Suprapubic skin (tissue), 4 donors: ENCODE measurements around the gene PDHB. TPM values are rescaled to one million over a fixed set of nuclear protein-coding genes. Genes with fewer than 3 reads are reported as not detected.

Experiments
- DNase-seq, 2 donors: peaks; one replicate each; pipeline ENCODE4 v3.0.0-alpha.2; 2019; ENCODE audit warnings: low spot score in 2 of 2
- H3K27ac ChIP-seq: fragments of 200-600 bp; sonication (generic); one replicate; pipeline ENCODE4 v1.5.1; 2019
- H3K27me3 ChIP-seq: fragments of 200-600 bp; sonication (generic); one replicate; pipeline ENCODE4 v1.5.1; 2019
- H3K36me3 ChIP-seq: fragments of 200-600 bp; sonication (generic); one replicate; pipeline ENCODE4 v1.5.1; 2019
- H3K4me1 ChIP-seq: fragments of 200-600 bp; sonication (generic); one replicate; pipeline ENCODE4 v1.5.1; 2019
- H3K4me3 ChIP-seq: fragments of 200-600 bp; sonication (generic); one replicate; pipeline ENCODE4 v1.5.1; 2019; ENCODE audit warnings: mild to moderate bottlenecking
- H3K9me3 ChIP-seq: fragments of 200-600 bp; sonication (generic); one replicate; pipeline ENCODE4 v1.5.1; 2019
- EP300 ChIP-seq: sonication (generic); formaldehyde crosslinking; IDR thresholded peaks from one replicate; pipeline ENCODE4 v1.6.1; 2017; ENCODE audit warnings: antibody characterized with exemption
- POLR2A ChIP-seq, 2 donors: fragments of 450-650 bp; IDR thresholded peaks; one replicate each; pipeline ENCODE4 v1.6.1; 2017; ENCODE audit warnings: antibody characterized with exemption in 2 of 2, mild to moderate bottlenecking in 2 of 2, moderate library complexity in 2 of 2
- POLR2AphosphoS5 ChIP-seq, 3 donors: sonication (generic); formaldehyde crosslinking; IDR thresholded peaks; one replicate each; pipeline ENCODE4 v1.6.1; 2017; ENCODE audit warnings: antibody characterized with exemption in 3 of 3
- WGBS: methylation state at CpG from one replicate; pipeline ENCODE4 v1.1.5; 2018; 5-methylcytosine and 5-hydroxymethylcytosine counted together
- total RNA-seq, 4 donors: library from RNA; depleted of rRNA; stranded (reverse); fragments of >200 nt; gene quantifications; one replicate each; pipeline ENCODE4 v1.1.0, GENCODE V29; 2016
- TF ChIP-seq, protein P1 (sequence below), 2 donors: fragments of 200-600 bp in 1 of 2; fragments of 450-650 bp in 1 of 2; sonication (generic) in 1 of 2; IDR thresholded peaks; one replicate each; pipeline ENCODE4 v1.5.1; 2016 to 2019; ENCODE audit warnings: antibody characterized with exemption in 2 of 2, mild to moderate bottlenecking in 1 of 2, moderate library complexity in 1 of 2

PDHB gene
- total RNA-seq, 4 donors from 2014 or later, result 49.9 to 89.8 (median 78.0) TPM

DNA sequence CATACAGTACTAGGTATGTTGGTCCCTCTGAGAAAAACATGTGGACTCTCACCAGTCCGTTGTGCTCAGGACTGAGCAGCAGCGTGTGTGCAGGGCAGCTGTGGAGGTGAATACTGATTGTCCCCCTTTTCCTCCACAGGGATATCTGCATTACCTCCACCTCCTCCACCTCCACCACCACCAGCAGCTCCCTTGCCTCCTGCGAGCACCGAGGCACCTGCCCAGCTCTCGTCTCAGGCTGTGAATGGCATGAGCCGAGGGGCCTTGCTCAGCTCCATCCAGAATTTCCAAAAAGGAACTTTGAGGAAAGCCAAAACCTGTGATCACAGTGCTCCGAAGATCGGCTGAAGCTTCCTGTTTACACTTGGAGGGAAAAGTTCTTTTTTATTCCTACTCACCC is 9.0 kb downstream of the PDHB start:
- Histone ChIP-seq H3K4me1 (peaks cover 8% of the 10 kb centered on the region), H3K9me3 (no peaks in the 10 kb centered on the region), H3K27me3 (no peaks in the 10 kb centered on the region), H3K27ac (no peak overlapping the region), H3K36me3 (peaks cover 89% of the 10 kb centered on the region), H3K4me3 (no peak overlapping the region)
- DNase-seq, result no peak
- WGBS, result 65% methylated on average over 8 of the region's 8 CpGs
- TF ChIP-seq, protein P1, sequence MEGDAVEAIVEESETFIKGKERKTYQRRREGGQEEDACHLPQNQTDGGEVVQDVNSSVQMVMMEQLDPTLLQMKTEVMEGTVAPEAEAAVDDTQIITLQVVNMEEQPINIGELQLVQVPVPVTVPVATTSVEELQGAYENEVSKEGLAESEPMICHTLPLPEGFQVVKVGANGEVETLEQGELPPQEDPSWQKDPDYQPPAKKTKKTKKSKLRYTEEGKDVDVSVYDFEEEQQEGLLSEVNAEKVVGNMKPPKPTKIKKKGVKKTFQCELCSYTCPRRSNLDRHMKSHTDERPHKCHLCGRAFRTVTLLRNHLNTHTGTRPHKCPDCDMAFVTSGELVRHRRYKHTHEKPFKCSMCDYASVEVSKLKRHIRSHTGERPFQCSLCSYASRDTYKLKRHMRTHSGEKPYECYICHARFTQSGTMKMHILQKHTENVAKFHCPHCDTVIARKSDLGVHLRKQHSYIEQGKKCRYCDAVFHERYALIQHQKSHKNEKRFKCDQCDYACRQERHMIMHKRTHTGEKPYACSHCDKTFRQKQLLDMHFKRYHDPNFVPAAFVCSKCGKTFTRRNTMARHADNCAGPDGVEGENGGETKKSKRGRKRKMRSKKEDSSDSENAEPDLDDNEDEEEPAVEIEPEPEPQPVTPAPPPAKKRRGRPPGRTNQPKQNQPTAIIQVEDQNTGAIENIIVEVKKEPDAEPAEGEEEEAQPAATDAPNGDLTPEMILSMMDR (IDR thresholded peaks at IDR 0.05), result no peak
- TF ChIP-seq POLR2AphosphoS5 (IDR thresholded peaks at IDR 0.05) (no peak), EP300 (no peak), POLR2A (IDR thresholded peaks at IDR 0.05) (no peak)

DNA sequence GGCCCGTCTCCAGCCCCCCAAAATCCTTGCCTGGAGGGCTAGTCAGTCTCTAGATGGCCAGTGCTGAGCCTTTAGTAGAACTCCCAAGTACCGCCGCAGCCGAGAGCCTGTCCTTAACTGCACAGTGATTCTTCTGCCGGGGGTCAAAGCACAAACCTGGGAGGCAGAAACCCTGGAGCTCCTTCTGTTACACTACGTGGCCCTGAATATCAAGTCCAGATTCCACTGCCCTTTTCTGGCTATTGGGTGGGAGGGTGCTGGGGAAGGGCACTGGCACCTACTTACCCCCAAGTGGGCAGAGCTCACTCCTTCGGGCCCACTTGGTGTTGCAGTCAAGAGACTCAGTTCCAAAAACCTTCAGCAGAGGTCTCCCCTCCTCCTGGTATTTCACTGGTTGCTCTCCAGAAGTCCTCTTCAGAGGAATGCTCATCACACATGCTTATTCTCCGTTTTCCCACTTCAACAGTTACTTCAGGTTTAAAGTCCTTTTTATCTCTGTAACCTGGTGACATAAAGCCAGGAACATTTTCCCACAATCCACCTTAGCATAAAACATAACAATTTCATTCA is 10.8 kb downstream of the PDHB start:
- H3K27me3 ChIP-seq, result no peaks in the 10 kb centered on the region
- H3K9me3 ChIP-seq, result no peaks in the 10 kb centered on the region
- peaks cover 11% of the 10 kb centered on the region for H3K4me1 ChIP-seq
- TF ChIP-seq POLR2AphosphoS5 (IDR thresholded peaks at IDR 0.05), result no peak
- no peak for TF ChIP-seq POLR2A (IDR thresholded peaks at IDR 0.05)
- TF ChIP-seq, protein P1 (IDR thresholded peaks at IDR 0.05), result no peak
- no peak for TF ChIP-seq EP300
- no peak overlapping the region for H3K4me3 ChIP-seq
- H3K27ac ChIP-seq, result no peak overlapping the region
- 86% methylated on average over 8 of the region's 8 CpGs for WGBS
- peaks cover 71% of the 10 kb centered on the region for H3K36me3 ChIP-seq
- DNase-seq, result no peak

DNA sequence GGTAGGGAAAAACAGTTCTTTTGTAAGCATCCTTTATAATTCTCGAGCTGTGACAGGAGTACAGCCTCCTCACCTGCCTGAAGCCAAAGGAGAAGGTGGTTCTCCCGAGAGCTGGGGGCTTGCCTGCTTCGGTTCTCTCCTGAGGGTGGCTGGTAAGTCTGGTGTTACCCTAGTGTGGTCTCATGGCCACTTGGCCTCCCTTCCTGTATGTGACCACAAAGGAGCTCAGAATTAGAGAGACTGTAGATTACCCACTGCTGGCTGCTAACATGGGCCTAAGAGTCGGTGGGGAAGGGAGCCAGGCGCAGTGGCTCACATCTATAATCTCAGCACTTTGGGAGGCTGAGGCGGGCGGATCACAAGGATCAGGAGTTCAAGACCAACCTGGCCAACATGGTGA is 12.6 kb downstream of the PDHB start:
- Histone ChIP-seq H3K36me3 (peaks cover 60% of the 10 kb centered on the region), H3K9me3 (no peaks in the 10 kb centered on the region), H3K4me1 (peaks cover 11% of the 10 kb centered on the region), H3K27me3 (no peaks in the 10 kb centered on the region), H3K27ac (no peak overlapping the region), H3K4me3 (no peak overlapping the region)
- WGBS, result 96% methylated on average over 7 of the region's 7 CpGs
- no peak for DNase-seq
- no peak for TF ChIP-seq POLR2AphosphoS5 (IDR thresholded peaks at IDR 0.05)
- TF ChIP-seq, protein P1 (IDR thresholded peaks at IDR 0.05), result no peak
- TF ChIP-seq EP300, result no peak
- no peak for TF ChIP-seq POLR2A (IDR thresholded peaks at IDR 0.05)

DNA sequence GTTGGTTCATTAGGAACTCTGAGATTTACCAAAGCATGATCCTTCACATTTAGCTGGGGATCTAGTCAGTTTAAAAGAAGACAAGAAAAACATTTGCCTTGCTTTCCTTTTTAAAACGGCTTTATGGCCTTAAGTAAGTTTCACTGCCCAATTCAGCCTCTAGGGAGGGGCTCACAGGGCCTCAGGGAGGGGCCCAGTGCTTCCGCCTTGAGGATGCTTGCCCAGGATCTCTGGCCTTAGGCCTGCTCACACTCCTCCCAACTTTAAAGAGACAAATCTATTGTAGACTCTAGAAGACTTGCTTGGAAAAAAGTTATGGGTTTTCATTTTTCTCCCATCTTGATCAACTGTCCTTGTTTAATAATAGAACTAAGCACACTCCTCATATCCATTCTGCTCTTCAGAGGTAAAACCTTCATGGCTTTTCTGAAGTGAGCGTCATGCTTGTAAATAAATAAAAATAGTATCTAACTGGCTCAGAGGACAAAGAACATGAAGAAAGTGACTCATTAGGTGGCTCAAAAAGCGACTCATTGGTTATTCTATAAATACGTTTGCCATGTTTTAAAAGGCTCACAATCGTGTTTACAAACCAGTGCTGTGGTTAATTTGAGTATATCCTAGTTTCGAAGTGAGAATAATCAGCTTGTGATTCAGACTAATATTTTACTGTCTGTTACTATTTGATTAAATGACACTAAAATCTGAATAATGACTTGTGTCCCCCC is 13.7 kb downstream of the PDHB start:
- H3K27ac ChIP-seq, result peak overlapping the region; percentile 74
- H3K36me3 ChIP-seq, result peaks cover 50% of the 10 kb centered on the region
- TF ChIP-seq EP300 (no peak), POLR2AphosphoS5 (IDR thresholded peaks at IDR 0.05) (no peak), POLR2A (IDR thresholded peaks at IDR 0.05) (no peak)
- TF ChIP-seq, protein P1 (IDR thresholded peaks at IDR 0.05), result peak in 1 of 2 donors; percentile 8
- WGBS, result 41% methylated on average over 7 of the region's 7 CpGs
- H3K4me3 ChIP-seq, result no peak overlapping the region
- H3K4me1 ChIP-seq, result peaks cover 11% of the 10 kb centered on the region
- H3K27me3 ChIP-seq, result no peaks in the 10 kb centered on the region
- no peaks in the 10 kb centered on the region for H3K9me3 ChIP-seq
- no peak for DNase-seq

DNA sequence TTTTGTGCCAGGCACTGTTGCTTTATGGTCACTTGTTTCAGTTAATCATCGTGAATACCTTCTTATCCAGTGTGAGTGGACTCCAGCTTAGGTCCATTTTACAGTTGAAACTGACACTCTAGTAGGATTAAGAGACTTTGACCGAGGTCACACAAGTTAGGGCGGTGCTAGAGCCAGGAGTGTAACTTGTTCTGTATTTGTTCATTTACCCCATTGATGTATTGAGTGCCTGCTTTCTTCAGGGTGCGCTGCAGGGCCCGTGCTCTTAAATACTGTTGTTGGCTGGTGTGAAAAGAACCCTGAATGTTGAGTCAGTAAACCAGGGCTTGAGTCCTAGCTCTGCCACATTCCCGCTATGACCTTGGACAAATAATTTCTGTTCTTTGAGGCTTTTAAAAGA is 15.4 kb downstream of the PDHB start:
- H3K36me3 ChIP-seq, result peaks cover 32% of the 10 kb centered on the region
- H3K4me1 ChIP-seq, result peaks cover 18% of the 10 kb centered on the region
- H3K27ac ChIP-seq, result no peak overlapping the region
- WGBS, result 90% methylated on average over 6 of the region's 6 CpGs
- no peaks in the 10 kb centered on the region for H3K27me3 ChIP-seq
- TF ChIP-seq EP300, result no peak
- TF ChIP-seq, protein P1 (IDR thresholded peaks at IDR 0.05), result no peak
- TF ChIP-seq POLR2AphosphoS5 (IDR thresholded peaks at IDR 0.05), result no peak
- TF ChIP-seq POLR2A (IDR thresholded peaks at IDR 0.05), result no peak
- no peaks in the 10 kb centered on the region for H3K9me3 ChIP-seq
- no peak for DNase-seq
- no peak overlapping the region for H3K4me3 ChIP-seq
